Measurements from ENCODE around the gene SLC25A19.
A peak's percentile ranks its signal among the peaks of the same experiment; 100 is the strongest.

Gene SLC25A19

DNA sequence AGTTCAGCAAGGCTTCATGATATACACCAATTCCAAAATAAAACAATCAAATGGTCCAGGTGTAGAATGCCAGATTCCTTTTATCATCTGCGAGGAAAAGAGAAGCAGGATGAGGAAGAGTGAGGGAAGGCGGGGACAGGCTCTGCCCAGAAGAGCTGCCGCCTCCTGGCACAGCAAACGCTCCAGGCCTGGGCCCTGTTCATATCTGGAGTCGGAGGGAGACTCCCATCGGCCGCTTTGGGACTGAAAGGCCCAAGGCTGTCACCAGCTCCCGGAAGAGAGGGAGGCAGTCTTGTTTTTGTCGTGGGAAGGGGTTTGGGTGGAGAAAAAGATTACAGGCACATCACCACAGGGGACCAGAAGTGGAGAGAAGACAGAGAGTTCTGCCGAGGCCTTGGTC lies 29.0 kb upstream of the SLC25A19 start:
- Histone ChIP-seq H3K9me3 (ENCODE audit: low read length) (no peaks in the 10 kb centered on the region), H3K27me3 (ENCODE audit: insufficient read depth, low read length) (no peaks in the 10 kb centered on the region), H2AFZ (ENCODE audit: low read length) (no peak overlapping the region), H3K4me3 (ENCODE audit: low read depth, low read length, poor library complexity, severe bottlenecking) (no peak overlapping the region), H3K27ac (ENCODE audit: low read depth, low read length, poor library complexity, severe bottlenecking) (peak overlapping the region; percentile 85), H3F3A (ENCODE audit: insufficient read depth, low read length) (0 out of 2 replicates have a peak, but pooled peaks cover under 1% of the 10 kb centered on the region), H3K9me2 (ENCODE audit: low read depth, low read length) (no peaks in the 10 kb centered on the region), H3K4me2 (ENCODE audit: low read length) (no peak overlapping the region), H3K4me1 (ENCODE audit: insufficient read depth, low read length, severe bottlenecking) (peaks cover 44% of the 10 kb centered on the region), H3K79me2 (ENCODE audit: insufficient read depth, low read length) (no peaks in the 10 kb centered on the region), H3K9ac (ENCODE audit: low read length) (no peak overlapping the region), H3K36me3 (ENCODE audit: insufficient read depth, low read length) (peaks cover 59% of the 10 kb centered on the region), H4K20me1 (ENCODE audit: insufficient read depth, low read length) (no peaks in the 10 kb centered on the region)
- no peak for TF ChIP-seq EZH2 (IDR thresholded peaks at IDR 0.05; ENCODE audit: borderline replicate concordance, low read length)
- TF ChIP-seq, protein P1, sequence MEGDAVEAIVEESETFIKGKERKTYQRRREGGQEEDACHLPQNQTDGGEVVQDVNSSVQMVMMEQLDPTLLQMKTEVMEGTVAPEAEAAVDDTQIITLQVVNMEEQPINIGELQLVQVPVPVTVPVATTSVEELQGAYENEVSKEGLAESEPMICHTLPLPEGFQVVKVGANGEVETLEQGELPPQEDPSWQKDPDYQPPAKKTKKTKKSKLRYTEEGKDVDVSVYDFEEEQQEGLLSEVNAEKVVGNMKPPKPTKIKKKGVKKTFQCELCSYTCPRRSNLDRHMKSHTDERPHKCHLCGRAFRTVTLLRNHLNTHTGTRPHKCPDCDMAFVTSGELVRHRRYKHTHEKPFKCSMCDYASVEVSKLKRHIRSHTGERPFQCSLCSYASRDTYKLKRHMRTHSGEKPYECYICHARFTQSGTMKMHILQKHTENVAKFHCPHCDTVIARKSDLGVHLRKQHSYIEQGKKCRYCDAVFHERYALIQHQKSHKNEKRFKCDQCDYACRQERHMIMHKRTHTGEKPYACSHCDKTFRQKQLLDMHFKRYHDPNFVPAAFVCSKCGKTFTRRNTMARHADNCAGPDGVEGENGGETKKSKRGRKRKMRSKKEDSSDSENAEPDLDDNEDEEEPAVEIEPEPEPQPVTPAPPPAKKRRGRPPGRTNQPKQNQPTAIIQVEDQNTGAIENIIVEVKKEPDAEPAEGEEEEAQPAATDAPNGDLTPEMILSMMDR (IDR thresholded peaks at IDR 0.05; ENCODE audit: low read length): no peak

DNA sequence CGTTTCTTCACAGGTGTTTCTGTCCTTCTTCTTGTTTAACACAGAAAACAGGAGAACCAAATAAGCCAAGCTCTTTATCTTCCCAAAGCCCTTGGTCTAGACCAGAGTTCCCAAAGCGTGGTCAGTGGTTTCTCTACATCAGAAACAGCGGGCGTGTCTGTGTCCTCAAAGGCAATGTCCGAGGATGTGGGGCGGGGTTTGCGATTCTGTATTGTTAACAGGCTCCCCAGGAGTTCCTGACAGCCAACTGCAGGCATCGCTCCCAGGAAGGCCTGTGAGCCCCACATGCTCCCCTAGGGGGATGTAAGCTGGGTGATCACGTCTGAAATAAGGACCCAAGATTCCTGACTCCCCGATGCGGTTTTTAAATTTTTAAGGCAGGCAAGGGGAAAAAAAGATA lies 28.4 kb upstream of the SLC25A19 start:
- Histone ChIP-seq H3K9ac (ENCODE audit: low read length) (no peak overlapping the region), H3K4me2 (ENCODE audit: low read length) (no peak overlapping the region), H3K27me3 (ENCODE audit: insufficient read depth, low read length) (no peaks in the 10 kb centered on the region), H3K4me1 (ENCODE audit: insufficient read depth, low read length, severe bottlenecking) (peaks cover 46% of the 10 kb centered on the region), H3K79me2 (ENCODE audit: insufficient read depth, low read length) (no peaks in the 10 kb centered on the region), H3K27ac (ENCODE audit: low read depth, low read length, poor library complexity, severe bottlenecking) (peak overlapping the region; percentile 85), H3K9me3 (ENCODE audit: low read length) (no peaks in the 10 kb centered on the region), H3K4me3 (ENCODE audit: low read depth, low read length, poor library complexity, severe bottlenecking) (no peak overlapping the region), H3F3A (ENCODE audit: insufficient read depth, low read length) (no peaks in the 10 kb centered on the region), H3K36me3 (ENCODE audit: insufficient read depth, low read length) (peaks cover 54% of the 10 kb centered on the region), H3K9me2 (ENCODE audit: low read depth, low read length) (no peaks in the 10 kb centered on the region), H2AFZ (ENCODE audit: low read length) (no peak overlapping the region), H4K20me1 (ENCODE audit: insufficient read depth, low read length) (no peaks in the 10 kb centered on the region)
- TF ChIP-seq, protein P1 (IDR thresholded peaks at IDR 0.05; ENCODE audit: low read length): no peak
- no peak for TF ChIP-seq EZH2 (IDR thresholded peaks at IDR 0.05; ENCODE audit: borderline replicate concordance, low read length)

DNA sequence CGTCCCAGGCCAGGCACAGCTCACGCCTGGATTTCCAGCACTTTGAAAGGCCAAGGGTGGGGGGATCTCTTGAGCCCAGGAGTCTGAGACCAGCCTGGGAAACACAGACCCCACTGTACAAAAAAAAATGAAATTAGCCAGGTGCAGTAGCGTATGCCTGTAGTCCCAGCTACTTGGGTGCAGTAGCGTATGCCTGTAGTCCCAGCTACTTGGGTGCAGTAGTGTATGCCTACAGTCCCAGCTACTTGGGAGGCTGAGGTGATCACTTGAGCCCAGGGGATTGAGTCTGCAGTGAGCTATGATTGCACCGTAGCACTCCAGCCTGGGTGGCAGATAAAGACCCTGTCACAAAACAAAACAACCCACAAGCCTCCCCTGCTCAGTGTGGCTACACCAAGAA lies 27.0 kb upstream of the SLC25A19 start:
- H3K79me2 ChIP-seq (ENCODE audit: insufficient read depth, low read length): no peaks in the 10 kb centered on the region
- H4K20me1 ChIP-seq (ENCODE audit: insufficient read depth, low read length): no peaks in the 10 kb centered on the region
- peaks cover 54% of the 10 kb centered on the region for H3K4me1 ChIP-seq (ENCODE audit: insufficient read depth, low read length, severe bottlenecking)
- TF ChIP-seq, protein P1 (IDR thresholded peaks at IDR 0.05; ENCODE audit: low read length): no peak
- no peaks in the 10 kb centered on the region for H3K9me3 ChIP-seq (ENCODE audit: low read length)
- no peak overlapping the region for H3K4me2 ChIP-seq (ENCODE audit: low read length)
- no peak overlapping the region for H3K9ac ChIP-seq (ENCODE audit: low read length)
- no peaks in the 10 kb centered on the region for H3F3A ChIP-seq (ENCODE audit: insufficient read depth, low read length)
- peak overlapping the region; percentile 58 for H3K27ac ChIP-seq (ENCODE audit: low read depth, low read length, poor library complexity, severe bottlenecking)
- no peak overlapping the region for H3K4me3 ChIP-seq (ENCODE audit: low read depth, low read length, poor library complexity, severe bottlenecking)
- no peaks in the 10 kb centered on the region for H3K9me2 ChIP-seq (ENCODE audit: low read depth, low read length)
- H2AFZ ChIP-seq (ENCODE audit: low read length): no peak overlapping the region
- peaks cover 41% of the 10 kb centered on the region for H3K36me3 ChIP-seq (ENCODE audit: insufficient read depth, low read length)
- H3K27me3 ChIP-seq (ENCODE audit: insufficient read depth, low read length): no peaks in the 10 kb centered on the region

All from OCI-LY1 (cell line).